Astrocyte of the spinal cord (primary cell): Measurements from ENCODE around the gene KRTAP10-9.
"Not testable (repeated sequence)": the region's sequence is repeated elsewhere in the genome, so short reads cannot be mapped to it uniquely, and the experiment has no call there.

Experiments used
- DNase-seq: peaks from one replicate; pipeline ENCODE4 v3.0.0; 2011; ENCODE audit warnings: low read depth, low spot score
- H3K4me3 ChIP-seq: 2 replicates; pipeline ENCODE4 v1.5.1; 2011; ENCODE audit warnings: low read depth, mild to moderate bottlenecking, low read length, moderate library complexity
- in situ Hi-C: cut with HindIII; loops from 2 replicates; pipeline ENCODE4 v1.10.0; 2017; ENCODE audit warnings: low sequenced_read_pairs
- TF ChIP-seq, protein P1 (sequence below): IDR thresholded peaks from 2 replicates; pipeline ENCODE4 v1.5.1; 2012; ENCODE audit warnings: low read depth, mild to moderate bottlenecking, low read length, inconsistent platforms

KRTAP10-9 gene

DNA sequence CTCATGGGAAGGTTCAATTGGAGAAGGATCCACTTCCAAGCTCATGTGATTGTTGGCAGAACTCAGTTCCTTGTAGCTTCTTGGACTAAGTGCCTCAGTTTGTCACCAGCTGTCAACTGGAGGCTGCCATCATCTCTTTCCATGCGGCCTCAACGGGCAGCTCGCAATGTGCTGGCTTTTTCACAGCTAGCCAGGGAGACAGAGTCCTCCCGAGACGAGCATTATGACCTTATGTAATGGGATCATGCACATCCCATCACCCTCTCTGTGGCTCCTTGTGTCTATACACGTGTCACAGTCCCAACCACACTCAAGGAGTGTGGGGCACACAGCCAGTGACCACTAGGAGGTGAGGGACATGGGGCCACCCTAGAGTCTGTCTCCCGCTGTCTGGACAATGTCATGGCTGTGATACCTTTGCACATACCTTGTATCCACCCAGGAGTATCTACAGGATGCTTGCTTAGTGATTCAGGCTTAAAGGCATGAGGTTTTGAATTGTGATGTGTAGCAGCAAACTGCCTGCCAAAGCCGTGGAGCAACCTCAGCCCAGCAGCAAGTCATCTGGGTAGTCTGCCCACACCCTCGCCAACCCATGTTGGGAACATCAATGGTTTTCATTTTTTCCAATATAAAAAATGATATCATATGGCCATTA, 30.7 kb upstream of the KRTAP10-9 start:
- TF ChIP-seq, protein P1, sequence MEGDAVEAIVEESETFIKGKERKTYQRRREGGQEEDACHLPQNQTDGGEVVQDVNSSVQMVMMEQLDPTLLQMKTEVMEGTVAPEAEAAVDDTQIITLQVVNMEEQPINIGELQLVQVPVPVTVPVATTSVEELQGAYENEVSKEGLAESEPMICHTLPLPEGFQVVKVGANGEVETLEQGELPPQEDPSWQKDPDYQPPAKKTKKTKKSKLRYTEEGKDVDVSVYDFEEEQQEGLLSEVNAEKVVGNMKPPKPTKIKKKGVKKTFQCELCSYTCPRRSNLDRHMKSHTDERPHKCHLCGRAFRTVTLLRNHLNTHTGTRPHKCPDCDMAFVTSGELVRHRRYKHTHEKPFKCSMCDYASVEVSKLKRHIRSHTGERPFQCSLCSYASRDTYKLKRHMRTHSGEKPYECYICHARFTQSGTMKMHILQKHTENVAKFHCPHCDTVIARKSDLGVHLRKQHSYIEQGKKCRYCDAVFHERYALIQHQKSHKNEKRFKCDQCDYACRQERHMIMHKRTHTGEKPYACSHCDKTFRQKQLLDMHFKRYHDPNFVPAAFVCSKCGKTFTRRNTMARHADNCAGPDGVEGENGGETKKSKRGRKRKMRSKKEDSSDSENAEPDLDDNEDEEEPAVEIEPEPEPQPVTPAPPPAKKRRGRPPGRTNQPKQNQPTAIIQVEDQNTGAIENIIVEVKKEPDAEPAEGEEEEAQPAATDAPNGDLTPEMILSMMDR, result no peak
- no peak for DNase-seq
- in situ Hi-C loops, result no loop called here
- no peak overlapping the region for H3K4me3 ChIP-seq

DNA sequence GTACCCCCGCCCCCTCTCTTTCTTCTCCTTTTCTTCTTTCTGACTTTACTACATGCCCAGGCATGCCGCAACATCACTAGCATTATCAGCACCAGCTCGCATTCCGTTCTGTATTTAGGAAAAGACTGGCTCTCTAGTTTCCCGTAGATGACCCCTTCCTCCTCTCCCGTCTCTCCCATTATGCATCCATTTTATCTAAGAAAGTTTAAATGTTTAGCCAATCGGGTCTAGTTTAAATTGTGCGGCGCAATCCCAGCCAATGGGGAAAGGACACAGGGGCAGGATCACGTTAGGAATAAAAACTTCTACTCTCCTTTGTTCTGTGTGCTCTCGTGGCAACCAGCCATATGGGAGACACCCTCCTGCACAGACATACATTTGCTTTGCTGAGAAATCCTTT, 28.8 kb upstream of the KRTAP10-9 start:
- no peak for DNase-seq
- no peak overlapping the region for H3K4me3 ChIP-seq
- in situ Hi-C loops, result no loop called here
- TF ChIP-seq, protein P1, result no peak

DNA sequence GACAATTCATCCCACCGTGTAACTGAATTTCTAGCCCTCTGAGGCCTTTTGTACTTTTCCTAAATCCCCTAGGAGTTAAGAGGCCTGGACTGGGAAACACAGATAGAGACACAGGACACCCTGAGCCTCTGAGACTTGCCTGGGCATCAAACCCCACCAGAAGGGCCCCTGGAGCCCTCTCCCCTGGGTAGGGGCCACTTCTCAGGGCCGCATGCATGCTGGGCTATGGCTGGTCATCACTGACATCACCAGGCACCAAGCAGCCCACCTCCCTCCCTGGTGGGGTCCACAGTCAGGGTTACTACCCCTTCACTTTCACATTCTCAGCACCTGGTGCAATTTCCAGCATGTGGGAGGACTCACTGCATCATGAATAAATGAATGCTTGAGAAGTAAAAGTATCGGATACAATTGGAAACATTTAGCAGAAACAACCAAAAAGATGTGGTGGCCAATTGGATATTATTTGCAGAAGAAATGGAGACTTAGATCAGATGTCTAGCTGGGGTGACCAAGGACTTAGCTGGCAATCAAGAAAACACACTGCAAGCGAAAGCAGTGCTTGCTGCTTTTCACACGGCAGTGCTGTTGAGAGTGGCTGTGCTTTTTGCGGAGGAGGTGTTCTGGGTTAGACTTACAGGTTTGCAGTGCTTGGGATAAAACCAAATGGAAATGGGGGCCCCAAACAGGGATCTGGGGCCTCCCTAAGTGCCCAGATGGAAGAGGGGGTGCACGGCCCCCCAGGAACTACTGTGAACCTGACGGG, 27.4 kb upstream of the KRTAP10-9 start:
- TF ChIP-seq, protein P1, result no peak
- in situ Hi-C loops, result no loop called here
- DNase-seq, result no peak
- no peak overlapping the region for H3K4me3 ChIP-seq

DNA sequence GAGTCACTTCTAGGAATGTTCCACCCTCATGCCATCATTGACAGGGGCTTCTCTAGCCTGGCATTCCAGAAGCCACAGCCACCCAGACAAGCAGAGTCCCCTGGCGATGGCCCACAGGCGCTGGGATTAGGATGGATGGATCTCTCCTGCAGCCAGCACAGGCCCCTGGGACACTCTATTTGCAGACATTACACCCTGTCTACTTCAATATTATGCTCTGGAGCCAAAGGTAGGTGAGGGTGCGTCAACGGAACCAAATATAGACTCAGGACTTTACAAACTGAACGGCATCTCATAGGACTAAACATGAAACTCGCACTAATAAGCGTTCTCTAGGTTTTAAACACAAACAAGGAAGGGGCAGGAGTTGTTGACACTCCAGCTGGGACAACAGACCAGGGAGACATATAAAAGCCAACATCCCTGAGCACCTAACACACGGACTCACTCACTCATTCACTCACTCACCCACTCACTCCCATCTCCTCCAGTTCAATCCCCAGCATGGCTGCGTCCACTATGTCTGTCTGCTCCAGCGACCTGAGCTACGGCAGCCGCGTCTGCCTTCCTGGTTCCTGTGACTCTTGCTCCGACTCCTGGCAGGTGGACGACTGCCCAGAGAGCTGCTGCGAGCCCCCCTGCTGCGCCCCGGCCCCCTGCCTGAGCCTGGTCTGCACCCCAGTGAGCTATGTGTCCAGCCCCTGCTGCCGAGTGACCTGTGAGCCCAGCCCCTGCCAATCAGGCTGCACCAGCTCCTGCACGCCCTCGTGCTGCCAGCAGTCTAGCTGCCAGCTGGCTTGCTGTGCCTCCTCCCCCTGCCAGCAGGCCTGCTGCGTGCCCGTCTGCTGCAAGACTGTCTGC, 26.5 kb upstream of the KRTAP10-9 start, which contains the start of gene KRTAP10-7:
KRTAP10-7 (plus strand) TSS at position 480 of the 861 bp plus-strand sequence; CDS start at position 505, 25 bp downstream.
- in situ Hi-C loops, H3K4me3 ChIP-seq, DNase-seq: not testable (repeated sequence)

DNA sequence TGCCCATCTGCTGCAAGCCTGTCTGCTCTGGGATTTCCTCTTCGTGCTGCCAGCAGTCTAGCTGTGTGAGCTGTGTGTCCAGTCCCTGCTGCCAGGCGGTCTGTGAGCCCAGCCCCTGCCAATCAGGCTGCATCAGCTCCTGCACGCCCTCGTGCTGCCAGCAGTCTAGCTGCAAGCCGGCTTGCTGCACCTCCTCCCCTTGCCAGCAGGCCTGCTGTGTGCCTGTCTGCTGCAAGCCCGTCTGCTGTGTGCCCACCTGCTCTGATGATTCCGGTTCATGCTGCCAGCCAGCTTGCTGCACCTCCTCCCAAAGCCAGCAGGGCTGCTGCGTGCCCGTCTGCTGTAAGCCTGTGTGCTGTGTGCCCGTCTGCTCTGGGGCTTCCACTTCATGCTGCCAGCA, 25.8 kb upstream of the KRTAP10-9 start:
- H3K4me3 ChIP-seq, DNase-seq, in situ Hi-C loops: not testable (repeated sequence)

DNA sequence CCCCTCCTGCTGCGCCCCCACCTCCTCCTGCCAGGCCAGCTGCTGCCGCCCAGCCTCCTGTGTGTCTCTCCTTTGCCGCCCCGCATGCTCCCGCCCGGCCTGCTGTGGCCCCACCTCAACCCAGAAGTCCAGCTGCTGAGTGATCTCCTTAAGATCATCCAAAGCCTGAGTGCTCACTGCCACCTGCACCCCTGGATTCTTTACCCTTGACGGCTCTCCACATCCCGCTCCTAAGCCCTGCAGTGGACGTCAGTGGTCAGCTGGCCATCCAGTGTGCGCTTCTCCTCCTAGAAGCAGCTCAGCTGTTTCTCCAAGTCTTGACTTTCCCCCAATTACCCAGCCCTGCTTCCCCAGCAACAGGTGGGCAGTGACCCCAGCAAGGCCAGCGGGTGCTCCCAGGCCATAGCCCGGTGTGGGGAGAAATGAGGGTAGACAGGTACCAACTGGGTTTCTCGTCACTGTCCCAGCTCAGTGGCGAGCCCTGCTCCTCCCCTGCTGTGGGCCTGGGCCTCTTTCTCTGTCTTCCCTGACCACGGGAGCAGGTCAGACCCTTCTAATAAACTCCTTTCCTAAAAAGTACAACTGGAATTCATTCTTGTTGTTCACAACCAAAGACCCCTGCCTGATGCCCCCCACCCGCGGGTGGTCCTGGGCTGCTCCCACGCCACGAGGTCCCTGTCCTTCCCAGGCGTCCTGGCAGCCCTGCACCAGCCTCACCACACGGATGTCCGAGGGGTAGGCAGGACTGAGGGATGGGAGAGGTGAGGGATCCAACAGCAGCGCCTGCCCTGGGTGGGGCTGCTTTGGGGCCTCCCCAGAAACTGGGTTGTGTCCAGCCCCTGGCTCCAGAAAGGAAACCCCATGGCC, 25.1 kb upstream of the KRTAP10-9 start:
- no peak for DNase-seq
- H3K4me3 ChIP-seq, result no peak overlapping the region
- TF ChIP-seq, protein P1, result no peak
- in situ Hi-C loops, result no loop called here

DNA sequence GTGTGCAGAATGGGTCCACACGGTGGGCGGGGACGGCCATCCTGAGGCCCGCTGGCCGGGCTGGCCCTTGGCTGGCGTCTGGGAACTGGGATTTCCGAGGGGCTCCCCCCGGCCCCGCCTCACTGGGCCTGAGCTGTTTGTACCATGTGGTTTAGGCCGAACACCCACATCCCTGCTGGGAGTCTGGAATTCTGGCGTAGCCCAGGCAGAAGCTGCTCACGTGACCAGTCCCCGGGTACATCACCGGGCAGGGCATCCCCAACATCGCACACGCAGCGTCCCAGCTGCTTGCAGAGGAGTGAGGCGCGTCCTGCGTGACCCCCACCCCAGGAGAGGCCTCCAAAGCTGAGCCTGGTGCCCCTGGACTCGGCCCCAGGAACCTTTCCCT, 24.4 kb upstream of the KRTAP10-9 start:
- TF ChIP-seq, protein P1, result no peak
- in situ Hi-C loops, result no loop called here
- DNase-seq, result no peak
- H3K4me3 ChIP-seq, result no peak overlapping the region
